ENCODE data around the gene NOC2L.

Gene NOC2L

DNA sequence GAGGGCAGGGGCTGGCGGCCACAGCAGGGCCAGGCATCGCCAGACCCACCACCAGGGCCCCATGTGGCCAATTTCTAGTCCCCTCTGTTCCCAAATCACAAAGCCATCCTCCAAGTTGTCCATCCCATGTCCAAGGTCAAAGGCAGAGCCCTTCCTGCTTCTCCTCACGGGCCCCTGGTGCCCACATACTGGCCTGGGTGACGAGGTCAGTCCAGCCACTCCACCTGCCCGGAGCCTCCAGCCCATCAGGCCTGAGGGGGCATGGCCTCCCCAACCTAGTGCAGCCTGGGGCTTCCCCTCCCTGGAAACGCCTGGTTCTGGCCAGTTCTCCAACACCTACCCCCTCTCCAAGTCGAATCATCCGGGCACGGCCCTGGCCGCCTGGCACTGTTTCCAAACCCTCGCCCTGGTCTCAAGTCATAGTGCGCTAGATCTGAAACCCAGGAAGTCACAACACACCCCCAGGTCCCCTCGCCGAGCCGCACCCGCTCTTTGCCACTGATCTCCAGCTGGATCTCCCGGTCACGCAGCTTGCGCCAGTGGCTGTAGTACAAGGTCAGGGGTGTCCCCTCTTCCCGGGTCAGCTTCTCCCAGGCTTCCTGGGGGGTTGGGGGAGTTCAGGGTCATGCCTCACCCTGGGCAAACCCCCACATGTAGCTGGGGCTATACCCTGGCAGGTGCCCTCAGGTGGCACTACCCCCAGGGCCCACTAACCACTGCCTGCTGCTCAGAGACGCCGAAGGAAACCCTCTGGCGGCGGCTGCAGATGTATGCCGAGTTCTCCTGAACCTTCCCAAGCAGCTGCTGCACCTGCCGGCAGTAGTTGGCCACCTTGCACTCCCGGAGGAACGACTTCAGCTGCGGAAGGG lies 13.1 kb downstream of the NOC2L start:
- H3K27ac ChIP-seq (replicated peaks), result no peak overlapping the region
- no peak for DNase-seq (ENCODE audit: low read depth in 1 of 2, low spot score in 1 of 2)
- H3K27me3 ChIP-seq (ENCODE audit: insufficient read depth, poor library complexity, severe bottlenecking), result peaks cover 16% of the 10 kb centered on the region
- H3K4me3 ChIP-seq (replicated peaks; ENCODE audit: insufficient read depth, low read length), result no peak overlapping the region
- TF ChIP-seq POLR2AphosphoS5 (IDR thresholded peaks at IDR 0.05; ENCODE audit: low read depth) (peak; percentile 8; the same call in 1 of the 2 replicates), SPI1 (IDR thresholded peaks at IDR 0.05; ENCODE audit: borderline replicate concordance, low read depth) (no peak)

DNA sequence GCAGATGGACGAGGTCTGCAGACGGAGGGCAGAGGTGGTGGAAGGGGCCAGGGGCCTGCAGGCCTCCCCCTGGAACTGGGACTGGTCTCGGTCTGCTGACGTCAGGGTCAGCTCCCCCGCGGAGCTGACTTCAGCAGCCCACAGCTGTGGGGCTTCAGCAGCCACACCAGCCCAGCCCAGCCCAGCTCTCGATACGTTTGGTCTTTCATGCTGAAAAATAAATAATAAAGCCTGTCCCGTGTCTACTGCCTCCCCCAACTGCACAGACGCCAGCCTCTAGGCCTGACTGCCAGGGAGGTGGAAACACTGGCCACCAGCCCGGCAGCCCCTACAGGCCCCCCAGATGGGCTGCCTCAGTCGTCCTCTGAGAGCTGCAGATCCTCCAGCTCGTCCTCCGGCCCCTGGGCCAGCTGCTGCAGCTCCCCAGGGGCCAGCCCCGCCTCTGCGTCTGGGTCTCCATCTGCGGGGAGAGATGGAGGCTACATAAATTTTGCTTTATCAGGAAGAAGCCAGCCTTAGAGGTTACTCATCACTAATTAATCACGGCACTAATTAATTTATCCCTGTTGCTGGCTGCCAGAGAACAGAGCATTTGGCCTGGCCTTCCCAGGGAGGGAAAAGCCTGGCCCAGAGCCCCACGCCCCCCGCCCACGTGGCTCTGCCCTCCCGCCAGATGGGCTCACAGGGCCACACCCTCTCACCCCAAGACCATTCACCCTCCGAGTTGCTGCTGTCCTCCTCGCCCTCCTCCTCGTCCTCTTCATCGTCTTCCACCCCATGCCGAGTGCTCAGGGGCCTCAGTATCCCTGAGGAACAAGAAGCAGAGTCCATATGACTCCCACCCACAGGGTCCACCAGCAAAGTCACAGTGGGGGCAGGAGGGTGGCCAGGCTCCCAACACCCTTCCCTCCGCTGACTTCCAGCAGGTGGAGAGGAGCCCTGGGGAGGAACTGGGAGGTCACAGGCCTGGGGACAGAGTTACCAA lies 14.4 kb downstream of the NOC2L start:
- peaks cover 25% of the 10 kb centered on the region for H3K27me3 ChIP-seq (ENCODE audit: insufficient read depth, poor library complexity, severe bottlenecking)
- no peak for TF ChIP-seq CTCF (IDR thresholded peaks at IDR 0.05; ENCODE audit: insufficient read depth, low read length)
- peak; percentile 2; the same call in 1 of the 2 replicates for TF ChIP-seq POLR2AphosphoS5 (IDR thresholded peaks at IDR 0.05; ENCODE audit: low read depth)
- no peak overlapping the region for H3K4me3 ChIP-seq (replicated peaks; ENCODE audit: insufficient read depth, low read length)
- H3K27ac ChIP-seq (replicated peaks), result no peak overlapping the region
- DNase-seq (ENCODE audit: low read depth in 1 of 2, low spot score in 1 of 2), result no peak

DNA sequence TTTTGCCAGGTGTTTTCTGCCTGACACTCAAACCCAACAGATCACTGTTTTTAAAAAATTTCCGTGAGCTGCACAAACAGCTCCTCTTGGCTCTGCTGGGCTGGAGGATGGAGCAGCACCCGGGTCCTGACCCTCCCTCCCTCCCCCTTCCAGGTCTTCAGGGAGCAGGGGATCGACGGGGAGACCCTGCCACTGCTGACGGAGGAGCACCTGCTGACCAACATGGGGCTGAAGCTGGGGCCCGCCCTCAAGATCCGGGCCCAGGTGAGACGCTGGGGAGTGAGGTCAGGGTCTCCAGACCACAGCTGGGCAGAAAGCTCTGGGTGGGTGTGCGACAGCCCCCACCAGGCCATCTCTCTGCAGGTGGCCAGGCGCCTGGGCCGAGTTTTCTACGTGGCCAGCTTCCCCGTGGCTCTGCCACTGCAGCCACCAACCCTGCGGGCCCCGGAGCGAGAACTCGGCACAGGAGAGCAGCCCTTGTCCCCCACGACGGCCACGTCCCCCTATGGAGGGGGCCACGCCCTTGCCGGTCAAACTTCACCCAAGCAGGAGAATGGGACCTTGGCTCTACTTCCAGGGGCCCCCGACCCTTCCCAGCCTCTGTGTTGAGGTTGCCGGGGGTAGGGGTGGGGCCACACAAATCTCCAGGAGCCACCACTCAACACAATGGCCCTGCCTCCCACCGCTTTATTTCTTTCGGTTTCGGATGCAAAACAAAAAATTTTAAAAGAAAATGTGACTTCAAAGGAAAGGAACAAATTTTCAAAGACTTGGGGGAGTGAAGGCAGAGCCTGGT lies 15.3 kb downstream of the NOC2L start:
- peaks cover 25% of the 10 kb centered on the region for H3K27me3 ChIP-seq (ENCODE audit: insufficient read depth, poor library complexity, severe bottlenecking)
- DNase-seq (ENCODE audit: low read depth in 1 of 2, low spot score in 1 of 2), result no peak
- H3K4me3 ChIP-seq (replicated peaks; ENCODE audit: insufficient read depth, low read length), result no peak overlapping the region
- H3K27ac ChIP-seq (replicated peaks), result no peak overlapping the region
- no peak for TF ChIP-seq POLR2AphosphoS5 (IDR thresholded peaks at IDR 0.05; ENCODE audit: low read depth)

- Histone ChIP-seq H3K27me3 (ENCODE audit: insufficient read depth, poor library complexity, severe bottlenecking) (peaks cover 25% of the 10 kb centered on the region), H3K27ac (replicated peaks) (no peak overlapping the region), H3K4me3 (replicated peaks; ENCODE audit: insufficient read depth, low read length) (no peak overlapping the region)
- no peak for DNase-seq (ENCODE audit: low read depth in 1 of 2, low spot score in 1 of 2)
- TF ChIP-seq POLR2AphosphoS5 (IDR thresholded peaks at IDR 0.05; ENCODE audit: low read depth) (peak; percentile 65), CTCF (IDR thresholded peaks at IDR 0.05; ENCODE audit: insufficient read depth, low read length) (no peak)
These were observed 16.1 kb downstream of the NOC2L start for GRCh38 chr1:942864-943533.

- H3K4me3 ChIP-seq (replicated peaks; ENCODE audit: insufficient read depth, low read length), result no peak overlapping the region
- peaks cover 25% of the 10 kb centered on the region for H3K27me3 ChIP-seq (ENCODE audit: insufficient read depth, poor library complexity, severe bottlenecking)
- no peak for DNase-seq (ENCODE audit: low read depth in 1 of 2, low spot score in 1 of 2)
- H3K27ac ChIP-seq (replicated peaks), result no peak overlapping the region
- TF ChIP-seq, protein P1, sequence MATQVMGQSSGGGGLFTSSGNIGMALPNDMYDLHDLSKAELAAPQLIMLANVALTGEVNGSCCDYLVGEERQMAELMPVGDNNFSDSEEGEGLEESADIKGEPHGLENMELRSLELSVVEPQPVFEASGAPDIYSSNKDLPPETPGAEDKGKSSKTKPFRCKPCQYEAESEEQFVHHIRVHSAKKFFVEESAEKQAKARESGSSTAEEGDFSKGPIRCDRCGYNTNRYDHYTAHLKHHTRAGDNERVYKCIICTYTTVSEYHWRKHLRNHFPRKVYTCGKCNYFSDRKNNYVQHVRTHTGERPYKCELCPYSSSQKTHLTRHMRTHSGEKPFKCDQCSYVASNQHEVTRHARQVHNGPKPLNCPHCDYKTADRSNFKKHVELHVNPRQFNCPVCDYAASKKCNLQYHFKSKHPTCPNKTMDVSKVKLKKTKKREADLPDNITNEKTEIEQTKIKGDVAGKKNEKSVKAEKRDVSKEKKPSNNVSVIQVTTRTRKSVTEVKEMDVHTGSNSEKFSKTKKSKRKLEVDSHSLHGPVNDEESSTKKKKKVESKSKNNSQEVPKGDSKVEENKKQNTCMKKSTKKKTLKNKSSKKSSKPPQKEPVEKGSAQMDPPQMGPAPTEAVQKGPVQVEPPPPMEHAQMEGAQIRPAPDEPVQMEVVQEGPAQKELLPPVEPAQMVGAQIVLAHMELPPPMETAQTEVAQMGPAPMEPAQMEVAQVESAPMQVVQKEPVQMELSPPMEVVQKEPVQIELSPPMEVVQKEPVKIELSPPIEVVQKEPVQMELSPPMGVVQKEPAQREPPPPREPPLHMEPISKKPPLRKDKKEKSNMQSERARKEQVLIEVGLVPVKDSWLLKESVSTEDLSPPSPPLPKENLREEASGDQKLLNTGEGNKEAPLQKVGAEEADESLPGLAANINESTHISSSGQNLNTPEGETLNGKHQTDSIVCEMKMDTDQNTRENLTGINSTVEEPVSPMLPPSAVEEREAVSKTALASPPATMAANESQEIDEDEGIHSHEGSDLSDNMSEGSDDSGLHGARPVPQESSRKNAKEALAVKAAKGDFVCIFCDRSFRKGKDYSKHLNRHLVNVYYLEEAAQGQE (IDR thresholded peaks at IDR 0.05; ENCODE audit: insufficient replicate concordance, low read depth), result no peak
- no peak for TF ChIP-seq GABPA (IDR thresholded peaks at IDR 0.05; ENCODE audit: low read depth)
- no peak for TF ChIP-seq SPI1 (IDR thresholded peaks at IDR 0.05; ENCODE audit: borderline replicate concordance, low read depth)
These were observed 16.6 kb downstream of the NOC2L start for GRCh38 chr1:942411-942821.
